Neural progenitor cell (in vitro differentiated cells): ENCODE data around the gene PLB1.

Source experiments
- EZH2 ChIP-seq: fragments of 200-600 bp; sonication (generic); IDR thresholded peaks from 2 replicates; pipeline ENCODE4 v1.6.1; 2017; ENCODE audit warnings: antibody characterized with exemption, mild to moderate bottlenecking, moderate library complexity
- EZH2phosphoT487 ChIP-seq: fragments of 200-600 bp; sonication (generic); IDR thresholded peaks from 2 replicates; pipeline ENCODE4 v1.6.1; 2017; ENCODE audit warnings: antibody characterized with exemption
- TF ChIP-seq, protein P1 (sequence below): fragments of 200-600 bp; sonication (generic); IDR thresholded peaks from 2 replicates; pipeline ENCODE4 v1.5.1; 2017; ENCODE audit warnings: antibody characterized with exemption, mild to moderate bottlenecking

DNA sequence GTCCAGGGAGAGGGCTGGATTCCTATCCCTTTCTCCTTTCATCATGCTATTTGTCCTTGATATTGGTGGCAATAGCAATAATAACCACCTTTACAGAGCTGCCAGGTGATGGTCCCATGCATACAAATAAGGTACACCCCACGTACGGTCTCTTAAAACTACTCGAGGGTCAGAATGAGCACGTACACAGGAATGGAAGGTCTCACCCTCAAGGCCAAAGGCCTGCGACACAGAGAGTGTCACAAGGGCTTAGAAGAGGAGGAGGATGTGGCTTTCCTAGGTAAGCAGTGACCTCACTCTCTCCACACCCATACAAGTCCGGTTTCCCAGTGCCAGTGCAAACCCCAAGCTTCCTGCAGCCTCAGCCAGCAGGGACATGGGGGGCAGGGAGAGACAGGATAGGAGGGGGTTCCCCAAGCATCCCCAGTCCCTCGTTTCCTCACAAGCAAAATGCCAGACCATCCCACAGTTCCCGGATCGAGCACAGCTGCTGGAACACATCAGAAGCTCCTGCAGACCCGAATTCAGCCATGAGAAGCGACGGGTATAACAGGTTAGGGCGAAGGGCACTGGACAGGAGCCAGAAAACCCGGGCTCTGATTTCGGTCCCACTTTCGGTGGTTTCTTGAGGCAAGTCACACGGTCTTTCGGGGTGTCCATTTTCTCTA lies 49.2 kb downstream of the PLB1 start:
- TF ChIP-seq, protein P1, sequence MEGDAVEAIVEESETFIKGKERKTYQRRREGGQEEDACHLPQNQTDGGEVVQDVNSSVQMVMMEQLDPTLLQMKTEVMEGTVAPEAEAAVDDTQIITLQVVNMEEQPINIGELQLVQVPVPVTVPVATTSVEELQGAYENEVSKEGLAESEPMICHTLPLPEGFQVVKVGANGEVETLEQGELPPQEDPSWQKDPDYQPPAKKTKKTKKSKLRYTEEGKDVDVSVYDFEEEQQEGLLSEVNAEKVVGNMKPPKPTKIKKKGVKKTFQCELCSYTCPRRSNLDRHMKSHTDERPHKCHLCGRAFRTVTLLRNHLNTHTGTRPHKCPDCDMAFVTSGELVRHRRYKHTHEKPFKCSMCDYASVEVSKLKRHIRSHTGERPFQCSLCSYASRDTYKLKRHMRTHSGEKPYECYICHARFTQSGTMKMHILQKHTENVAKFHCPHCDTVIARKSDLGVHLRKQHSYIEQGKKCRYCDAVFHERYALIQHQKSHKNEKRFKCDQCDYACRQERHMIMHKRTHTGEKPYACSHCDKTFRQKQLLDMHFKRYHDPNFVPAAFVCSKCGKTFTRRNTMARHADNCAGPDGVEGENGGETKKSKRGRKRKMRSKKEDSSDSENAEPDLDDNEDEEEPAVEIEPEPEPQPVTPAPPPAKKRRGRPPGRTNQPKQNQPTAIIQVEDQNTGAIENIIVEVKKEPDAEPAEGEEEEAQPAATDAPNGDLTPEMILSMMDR, result no peak
- TF ChIP-seq EZH2 (no peak), EZH2phosphoT487 (no peak)
